HEK293 (cell line): ENCODE data around the gene ARHGAP33.
A peak's percentile ranks its signal among the peaks of the same experiment; 100 is the strongest.

Experiments used
- CTCF ChIA-PET: fragments of 350-600 bp; formaldehyde crosslinking; extraction: SDS; loops from one replicate; lab custom pipeline; 2021; ENCODE audit warnings: antibody characterized with exemption; lab: Yijun Ruan, JAX
- POLR2A ChIA-PET: fragments of 300-600 bp; formaldehyde crosslinking; extraction: SDS; loops from one replicate; lab custom pipeline; 2020; ENCODE audit warnings: antibody characterized with exemption, inconsistent platforms; lab: Yijun Ruan, JAX
- H3K27ac ChIP-seq: fragments of 200-500 bp; sonication (Bioruptor generic); 2 replicates; pipeline ENCODE4 v1.5.1; 2014; ENCODE audit warnings: low read depth, low read length, control low read depth, inconsistent platforms; ENCODE audit errors: extremely low read depth
- H3K36me3 ChIP-seq, 2 experiments: fragments of 200-500 bp in 1 of 2; sonication (Bioruptor generic) in 1 of 2; 1 replicate in 1 of 2; 2 replicates in 1 of 2; pipeline ENCODE4 v1.5.1; 2014 to 2017; ENCODE audit warnings: inconsistent platforms in 2 of 2, low read length in 2 of 2; ENCODE audit not compliant: control insufficient read depth in 2 of 2, insufficient read depth in 1 of 2
- H3K4me1 ChIP-seq: fragments of 200-500 bp; sonication (Bioruptor generic); 2 replicates; pipeline ENCODE4 v1.5.1; 2014; ENCODE audit warnings: mild to moderate bottlenecking, low read length, inconsistent platforms; ENCODE audit not compliant: control insufficient read depth, insufficient read depth
- H3K4me3 ChIP-seq: 2 replicates; pipeline ENCODE4 v1.5.1; 2011; ENCODE audit warnings: low read depth, mild to moderate bottlenecking, control low read depth, low read length, moderate library complexity
- H3K9me3 ChIP-seq: fragments of 200-500 bp; sonication (Bioruptor generic); 2 replicates; pipeline ENCODE4 v1.5.1; 2014; ENCODE audit warnings: low read depth, low read length, inconsistent platforms; ENCODE audit not compliant: control insufficient read depth, insufficient read depth
- INSM2 ChIP-seq: fragments of 450-650 bp; formaldehyde crosslinking; IDR thresholded peaks from 2 replicates; pipeline ENCODE4 v1.5.1; 2016; ENCODE audit warnings: missing biosample characterization, missing genetic modification characterization
- KLF16 ChIP-seq: fragments of 450-650 bp; formaldehyde crosslinking; IDR thresholded peaks from 2 replicates; pipeline ENCODE4 v1.5.1; 2017; ENCODE audit warnings: missing biosample characterization, missing genetic modification characterization
- PBX3 ChIP-seq: sonication (generic); formaldehyde crosslinking; IDR thresholded peaks from 2 replicates; pipeline ENCODE4 v1.8.1; 2022; ENCODE audit warnings: mild to moderate bottlenecking, moderate library complexity, missing genetic modification reagents
- REST ChIP-seq: fragments of 450-650 bp; formaldehyde crosslinking; IDR thresholded peaks from 2 replicates; pipeline ENCODE4 v1.5.1; 2016; ENCODE audit warnings: missing biosample characterization, missing genetic modification characterization
- SALL2 ChIP-seq: fragments of 450-650 bp; formaldehyde crosslinking; IDR thresholded peaks from 2 replicates; pipeline ENCODE4 v1.5.0; 2017; ENCODE audit warnings: missing biosample characterization, mild to moderate bottlenecking, missing genetic modification characterization, borderline replicate concordance
- SETDB1 ChIP-seq: IDR thresholded peaks from one replicate; pipeline ENCODE4 v1.6.1; 2017; ENCODE audit warnings: mild to moderate bottlenecking, low read length, moderate library complexity, mixed read lengths; ENCODE audit not compliant: insufficient read length
- SP2 ChIP-seq: fragments of 450-650 bp; formaldehyde crosslinking; IDR thresholded peaks from 2 replicates; pipeline ENCODE4 v1.5.1; 2016; ENCODE audit warnings: missing biosample characterization, missing genetic modification characterization
- SP7 ChIP-seq: fragments of 450-650 bp; formaldehyde crosslinking; IDR thresholded peaks from 2 replicates; pipeline ENCODE4 v1.5.1; 2016; ENCODE audit warnings: missing biosample characterization, missing genetic modification characterization
- YY2 ChIP-seq: fragments of 450-650 bp; formaldehyde crosslinking; IDR thresholded peaks from 2 replicates; pipeline ENCODE4 v1.5.1; 2016; ENCODE audit warnings: missing biosample characterization, missing genetic modification characterization
- ZNF10 ChIP-seq: fragments of 450-650 bp; formaldehyde crosslinking; IDR thresholded peaks from 2 replicates; pipeline ENCODE4 v1.5.1; 2017; ENCODE audit warnings: missing biosample characterization, missing genetic modification characterization
- ZNF114 ChIP-seq: fragments of 450-650 bp; formaldehyde crosslinking; IDR thresholded peaks from 2 replicates; pipeline ENCODE4 v1.5.0; 2017; ENCODE audit warnings: missing biosample characterization, missing genetic modification characterization
- ZNF16 ChIP-seq: fragments of 450-650 bp; formaldehyde crosslinking; IDR thresholded peaks from 2 replicates; pipeline ENCODE4 v1.5.1; 2016; ENCODE audit warnings: low read depth, missing biosample characterization, missing genetic modification characterization
- ZNF175 ChIP-seq: fragments of 450-650 bp; formaldehyde crosslinking; IDR thresholded peaks from 2 replicates; pipeline ENCODE4 v1.5.1; 2016; ENCODE audit warnings: missing biosample characterization, missing genetic modification characterization
- ZNF184 ChIP-seq: fragments of 450-650 bp; IDR thresholded peaks from 2 replicates; pipeline ENCODE4 v1.5.1; 2018; ENCODE audit warnings: missing biosample characterization, mild to moderate bottlenecking, missing genetic modification characterization
- ZNF211 ChIP-seq: fragments of 450-650 bp; formaldehyde crosslinking; IDR thresholded peaks from 2 replicates; pipeline ENCODE4 v1.5.1; 2016; ENCODE audit warnings: low read depth, missing biosample characterization, missing genetic modification characterization
- ZNF350 ChIP-seq: fragments of 450-650 bp; formaldehyde crosslinking; IDR thresholded peaks from 2 replicates; pipeline ENCODE4 v1.5.0; 2017; ENCODE audit warnings: missing biosample characterization, mild to moderate bottlenecking, missing genetic modification characterization
- ZNF362 ChIP-seq: fragments of 450-650 bp; formaldehyde crosslinking; IDR thresholded peaks from 2 replicates; pipeline ENCODE4 v1.5.1; 2016; ENCODE audit warnings: missing biosample characterization, missing genetic modification characterization
- ZNF639 ChIP-seq: fragments of 450-650 bp; formaldehyde crosslinking; IDR thresholded peaks from 2 replicates; pipeline ENCODE4 v1.5.1; 2016; ENCODE audit warnings: missing biosample characterization, missing genetic modification characterization
- ZNF777 ChIP-seq: fragments of 450-650 bp; formaldehyde crosslinking; IDR thresholded peaks from 2 replicates; pipeline ENCODE4 v1.5.1; 2017; ENCODE audit warnings: missing biosample characterization, missing genetic modification characterization, borderline replicate concordance
- ZNF792 ChIP-seq: fragments of 450-650 bp; formaldehyde crosslinking; IDR thresholded peaks from 2 replicates; pipeline ENCODE4 v1.5.1; 2016; ENCODE audit warnings: missing biosample characterization, missing genetic modification characterization

The ARHGAP33 gene

GRCh38 chr19:35743640-35744429 lies 31.5 kb upstream of the ARHGAP33 start:
- H3K27ac ChIP-seq = no peak overlapping the region
- ChIA-PET CTCF (interaction anchor here (0.5 to 4.9 kb wide), 7 partner anchors 19 to 411 kb away, joined by 3 to 37 read pairs (median 3); partner anchors contain the start of gene COX6B1), POLR2A (interaction anchor here (0.6 to 2.9 kb wide), 8 partner anchors 13 to 124 kb away, joined by 3 to 34 read pairs (median 6); partner anchors contain the start of genes APLP1 and PROSER3)
- H3K4me3 ChIP-seq = no peak overlapping the region
- TF ChIP-seq SP2 (tag by site-specific recombination) = no peak
- 0 out of 2 replicates have a peak, but pooled peaks have one; percentile 33 for TF ChIP-seq PBX3 (CRISPR knock-in tag)
- TF ChIP-seq, all 188 proteins: peak for 1
- Histone ChIP-seq H3K36me3 (peaks cover 21 to 42% of the 10 kb centered on the region in 2 experiments), H3K9me3 (no peaks in the 10 kb centered on the region; the same call in none of the 2 replicates), H3K4me1 (peaks cover 33% of the 10 kb centered on the region)

- Histone ChIP-seq H3K27ac (peak overlapping the region; percentile 95), H3K4me1 (peaks cover 40% of the 10 kb centered on the region), H3K9me3 (no peaks in the 10 kb centered on the region; the same call in none of the 2 replicates), H3K36me3 (peaks cover 13 to 38% of the 10 kb centered on the region in 2 experiments), H3K4me3 (peak overlapping the region; percentile 65)
- ChIA-PET POLR2A (interaction anchor here (0.6 to 2.9 kb wide), 33 partner anchors 7 to 317 kb away, joined by 3 to 34 read pairs (median 5); partner anchors contain the start of genes ALKBH6, APLP1, COX6B1 and HAUS5), CTCF (interaction anchor here (0.5 to 4.9 kb wide), 15 partner anchors 8 to 234 kb away, joined by 3 to 37 read pairs (median 4); partner anchors contain the start of gene COX6B1)
- TF ChIP-seq ZNF350 (tag by site-specific recombination) = no peak
- no peak; the same call in 1 of the 2 replicates for TF ChIP-seq ZNF777 (tag by site-specific recombination)
- TF ChIP-seq REST (tag by site-specific recombination) = no peak
- no peak for TF ChIP-seq ZNF211 (tag by site-specific recombination)
- TF ChIP-seq ZNF792 = no peak
- no peak for TF ChIP-seq SETDB1
- TF ChIP-seq SALL2 (tag by site-specific recombination) = no peak
- peak; percentile 73 for TF ChIP-seq SP7 (tag by site-specific recombination)
- TF ChIP-seq ZNF16 (tag by site-specific recombination) = no peak
- peak; percentile 70 for TF ChIP-seq ZNF639 (tag by site-specific recombination)
- no peak for TF ChIP-seq ZNF10 (tag by site-specific recombination)
- TF ChIP-seq ZNF184 = no peak
- TF ChIP-seq ZNF362 (tag by site-specific recombination) = no peak
- TF ChIP-seq YY2 = no peak
- TF ChIP-seq INSM2 (tag by site-specific recombination) = 0 out of 2 replicates have a peak, but pooled peaks have one; percentile 65
- TF ChIP-seq ZNF114 (tag by site-specific recombination) = no peak
- no peak for TF ChIP-seq ZNF175 (tag by site-specific recombination)
- peak; percentile 95 for TF ChIP-seq KLF16 (tag by site-specific recombination)
These were observed 30.7 kb upstream of the ARHGAP33 start for GRCh38 chr19:35744430-35745327.
